Uterus (tissue), 4 donors: ENCODE results near the gene DUSP6. TPM values are rescaled to one million over a fixed set of nuclear protein-coding genes. Genes with fewer than 3 reads are reported as not detected.
A peak's percentile ranks its signal among the peaks of the same experiment; 100 is the strongest.

ENCODE experiments used
- DNase-seq, 2 donors: peaks; one replicate each; pipeline ENCODE4 v3.0.0-alpha.2; 2019 to 2020
- H3K27ac ChIP-seq, 2 donors: fragments of 200-600 bp; sonication (generic); 1 replicate in 1 of 2; 2 replicates in 1 of 2; pipeline ENCODE4 v1.5.1; 2016 to 2018
- H3K27me3 ChIP-seq, 2 donors: fragments of 200-600 bp; sonication (generic); one replicate each; pipeline ENCODE4 v1.5.1; 2018 to 2019; ENCODE audit warnings: control low read depth in 1 of 2
- H3K36me3 ChIP-seq, 2 donors: fragments of 200-600 bp; sonication (generic); one replicate each; pipeline ENCODE4 v1.5.1; 2019; ENCODE audit warnings: control low read depth in 1 of 2
- H3K4me1 ChIP-seq, 2 donors: fragments of 200-600 bp; sonication (generic); one replicate each; pipeline ENCODE4 v1.5.1; 2018 to 2019; ENCODE audit warnings: control low read depth in 1 of 2
- H3K4me3 ChIP-seq, 2 donors: fragments of 200-600 bp; sonication (generic); 1 replicate in 1 of 2; 2 replicates in 1 of 2; pipeline ENCODE4 v1.5.1; 2018 to 2019; ENCODE audit warnings: mild to moderate bottlenecking in 1 of 2
- H3K9me3 ChIP-seq, 2 donors: fragments of 200-600 bp; sonication (generic); one replicate each; pipeline ENCODE4 v1.5.1; 2019; ENCODE audit warnings: control low read depth in 1 of 2
- CTCF ChIP-seq, 4 experiments: fragments of 200-600 bp in 2 of 4; fragments of 450-650 bp in 2 of 4; sonication (generic) in 2 of 4; IDR thresholded peaks; one replicate each; pipeline ENCODE4 v1.5.1; 2016 to 2019; ENCODE audit warnings: antibody characterized with exemption in 4 of 4, mild to moderate bottlenecking in 2 of 4, moderate library complexity in 1 of 4
- POLR2A ChIP-seq, 2 donors: fragments of 450-650 bp; IDR thresholded peaks; one replicate each; pipeline ENCODE4 v1.6.1; 2016; ENCODE audit warnings: antibody characterized with exemption in 2 of 2, mild to moderate bottlenecking in 1 of 2, moderate library complexity in 1 of 2
- intact Hi-C: fragments of 100-400 bp; cut with DNase I; formaldehyde crosslinking; loops from one replicate; pipeline ENCODE4 v1.15.1; 2023; ENCODE audit warnings: low total_unique reads
- total RNA-seq, 4 donors: library from RNA; depleted of rRNA in 3 of 4; stranded (reverse); fragments of >200 nt in 3 of 4; gene quantifications; one replicate each; pipeline versions ENCODE4 v1.1.0 to v1.2.4, GENCODE V29; 2014 to 2023
- donor health status: DM: yes; HTN: yes; CAD: no.

Gene DUSP6
- total RNA-seq, 4 donors from 2014 or later = 28.7 to 103 (median 77.6) TPM

GRCh38 chr12:89354612-89355067, 2.3 kb upstream of the DUSP6 start:
- H3K27ac ChIP-seq = peak overlapping the region; percentile 93 to 96
- no peak for DNase-seq
- intact Hi-C loops = loop anchor here (10.0 kb wide), 1 partner anchor 100 kb away; no protein-coding TSS in a partner anchor
- H3K4me3 ChIP-seq = peak overlapping the region; percentile 44 to 79
- H3K4me1 ChIP-seq = no peaks in the 10 kb centered on the region
- H3K27me3 ChIP-seq = no peaks in the 10 kb centered on the region
- no peaks in the 10 kb centered on the region for H3K36me3 ChIP-seq
- H3K9me3 ChIP-seq = no peaks in the 10 kb centered on the region
- TF ChIP-seq POLR2A (IDR thresholded peaks at IDR 0.05) = no peak
- TF ChIP-seq CTCF (IDR thresholded peaks at IDR 0.05) = no peak

GRCh38 chr12:89353823-89354611, 1.7 kb upstream of the DUSP6 start:
- peak overlapping the region; percentile 93 to 96 for H3K27ac ChIP-seq
- DNase-seq = peak; percentile 62 to 65

GRCh38 chr12:89353188-89353822, 1.0 kb upstream of the DUSP6 start:
- peak in 1 of 2 donors; percentile 51 for TF ChIP-seq POLR2A (IDR thresholded peaks at IDR 0.05)
- no peak for TF ChIP-seq CTCF (IDR thresholded peaks at IDR 0.05)
- peak in 1 of 2 donors; percentile 52 for DNase-seq
- Histone ChIP-seq H3K27me3 (no peaks in the 10 kb centered on the region), H3K36me3 (no peaks in the 10 kb centered on the region), H3K4me3 (peak overlapping the region; percentile 44 to 79), H3K9me3 (no peaks in the 10 kb centered on the region), H3K4me1 (no peaks in the 10 kb centered on the region), H3K27ac (peak overlapping the region; percentile 93 to 96)
- intact Hi-C loops = loop anchor here (10.0 kb wide), 1 partner anchor 101 kb away; no protein-coding TSS in a partner anchor

More at GRCh38 chr12:89353823-89354611, 1.7 kb upstream of the DUSP6 start:
- no peaks in the 10 kb centered on the region for H3K27me3 ChIP-seq
- H3K4me1 ChIP-seq = no peaks in the 10 kb centered on the region
- no peaks in the 10 kb centered on the region for H3K36me3 ChIP-seq
- H3K9me3 ChIP-seq = no peaks in the 10 kb centered on the region
- H3K4me3 ChIP-seq = peak overlapping the region; percentile 44 to 79
- no peak for TF ChIP-seq CTCF (IDR thresholded peaks at IDR 0.05)
- TF ChIP-seq POLR2A (IDR thresholded peaks at IDR 0.05) = peak in 1 of 2 donors; percentile 27
- intact Hi-C loops = loop anchor here (10.0 kb wide), 1 partner anchor 101 kb away; no protein-coding TSS in a partner anchor

- Histone ChIP-seq H3K36me3 (no peaks in the 10 kb centered on the region), H3K27ac (peak overlapping the region; percentile 93 to 96), H3K4me1 (no peaks in the 10 kb centered on the region), H3K9me3 (no peaks in the 10 kb centered on the region), H3K27me3 (no peaks in the 10 kb centered on the region), H3K4me3 (peak overlapping the region; percentile 44 to 79)
- TF ChIP-seq POLR2A (IDR thresholded peaks at IDR 0.05) (peak in 1 of 2 donors; percentile 78), CTCF (IDR thresholded peaks at IDR 0.05) (no peak)
- intact Hi-C loops = loop anchor here (10.0 kb wide), 1 partner anchor 103 kb away; no protein-coding TSS in a partner anchor
- DNase-seq = no peak
Measured at GRCh38 chr12:89352242-89352491, 134 bp downstream of the DUSP6 start.
